Activated B cell treated with CpG ODN at 0.5 μM for 24 hours (primary cell): Measurements from ENCODE around the gene NF1. TPM values are rescaled to one million over a fixed set of nuclear protein-coding genes. Genes with fewer than 3 reads are reported as not detected.

Experiments used
- ATAC-seq: fragments of 200-7000 bp; cut with Tn5 transposase; one replicate; pipeline ENCODE4 v1.10.0; 2021; ENCODE audit warnings: low read depth, mild to moderate bottlenecking, moderate library complexity
- CTCF ChIA-PET: fragments of 350-600 bp; sonication (Branson Sonifier 250); formaldehyde crosslinking; loops from one replicate; lab custom pipeline; 2021; ENCODE audit warnings: antibody characterized with exemption; lab: Charles Lee
- POLR2A ChIA-PET: fragments of 350-600 bp; sonication (Branson Sonifier 250); formaldehyde crosslinking; loops from one replicate; lab custom pipeline; 2021; ENCODE audit warnings: antibody characterized with exemption; lab: Charles Lee
- DNase-seq: peaks from one replicate; pipeline ENCODE4 v3.0.0; 2022
- H3K27ac Mint-ChIP-seq: one replicate; pipeline ENCODE4 v1.8.0; 2020; ENCODE audit warnings: mixed read lengths
- H3K27me3 Mint-ChIP-seq: one replicate; pipeline ENCODE4 v1.8.0; 2021; ENCODE audit warnings: mixed read lengths
- H3K36me3 Mint-ChIP-seq: one replicate; pipeline ENCODE4 v1.8.0; 2021; ENCODE audit warnings: low read depth, mixed read lengths
- H3K4me1 Mint-ChIP-seq: one replicate; pipeline ENCODE4 v1.8.0; 2021; ENCODE audit warnings: mixed read lengths
- H3K4me3 Mint-ChIP-seq: one replicate; pipeline ENCODE4 v1.8.0; 2020; ENCODE audit warnings: mild to moderate bottlenecking, mixed read lengths
- H3K9me3 Mint-ChIP-seq: one replicate; pipeline ENCODE4 v1.8.0; 2020; ENCODE audit warnings: mixed read lengths
- intact Hi-C: fragments of 100-400 bp; cut with micrococcal nuclease; formaldehyde crosslinking; loops from one replicate; pipeline ENCODE4 v1.15.1; 2024
- total RNA-seq: library from RNA; stranded (reverse); gene quantifications from 2 replicates; pipeline ENCODE4 v1.2.3, GENCODE V29; 2022
- TF ChIP-seq, protein P1 (sequence below): fragments of 200-600 bp; IDR thresholded peaks from one replicate; pipeline ENCODE4 v1.8.0; 2022; ENCODE audit warnings: antibody characterized with exemption, mild to moderate bottlenecking

NF1 gene
- total RNA-seq, 1 donor from 2014 or later: 27.4 TPM

- TF ChIP-seq, protein P1, sequence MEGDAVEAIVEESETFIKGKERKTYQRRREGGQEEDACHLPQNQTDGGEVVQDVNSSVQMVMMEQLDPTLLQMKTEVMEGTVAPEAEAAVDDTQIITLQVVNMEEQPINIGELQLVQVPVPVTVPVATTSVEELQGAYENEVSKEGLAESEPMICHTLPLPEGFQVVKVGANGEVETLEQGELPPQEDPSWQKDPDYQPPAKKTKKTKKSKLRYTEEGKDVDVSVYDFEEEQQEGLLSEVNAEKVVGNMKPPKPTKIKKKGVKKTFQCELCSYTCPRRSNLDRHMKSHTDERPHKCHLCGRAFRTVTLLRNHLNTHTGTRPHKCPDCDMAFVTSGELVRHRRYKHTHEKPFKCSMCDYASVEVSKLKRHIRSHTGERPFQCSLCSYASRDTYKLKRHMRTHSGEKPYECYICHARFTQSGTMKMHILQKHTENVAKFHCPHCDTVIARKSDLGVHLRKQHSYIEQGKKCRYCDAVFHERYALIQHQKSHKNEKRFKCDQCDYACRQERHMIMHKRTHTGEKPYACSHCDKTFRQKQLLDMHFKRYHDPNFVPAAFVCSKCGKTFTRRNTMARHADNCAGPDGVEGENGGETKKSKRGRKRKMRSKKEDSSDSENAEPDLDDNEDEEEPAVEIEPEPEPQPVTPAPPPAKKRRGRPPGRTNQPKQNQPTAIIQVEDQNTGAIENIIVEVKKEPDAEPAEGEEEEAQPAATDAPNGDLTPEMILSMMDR: no peak
- ChIA-PET POLR2A (no interaction called here), CTCF (interaction anchor here (1.0 kb wide), 1 partner anchor 102 kb away, joined by 3 read pairs; no protein-coding TSS in a partner anchor)
- H3K4me3 Mint-ChIP-seq: no peak overlapping the region
- ATAC-seq (no peak), DNase-seq (no peak)
- H3K9me3 Mint-ChIP-seq: no peaks in the 10 kb centered on the region
- H3K36me3 Mint-ChIP-seq: peaks cover 21% of the 10 kb centered on the region
- H3K4me1 Mint-ChIP-seq: no peaks in the 10 kb centered on the region
- H3K27me3 Mint-ChIP-seq: no peaks in the 10 kb centered on the region
- no peak overlapping the region for H3K27ac Mint-ChIP-seq
- intact Hi-C loops: loop anchor here (10.0 kb wide), 1 partner anchor 56 kb away; the partner anchor contains the start of gene EVI2A
Observed at GRCh38 chr17:31269036-31269577, 174.3 kb downstream of the NF1 start.

- TF ChIP-seq, protein P1: no peak
- Mint-ChIP-seq H3K36me3 (peaks cover 21% of the 10 kb centered on the region), H3K4me1 (no peaks in the 10 kb centered on the region), H3K27ac (no peak overlapping the region), H3K4me3 (no peak overlapping the region), H3K9me3 (no peaks in the 10 kb centered on the region), H3K27me3 (no peaks in the 10 kb centered on the region)
- POLR2A ChIA-PET: no interaction called here
- DNase-seq (no peak), ATAC-seq (no peak)
- CTCF ChIA-PET: interaction anchor here (1.0 kb wide), 1 partner anchor 102 kb away, joined by 3 read pairs; no protein-coding TSS in a partner anchor
- intact Hi-C loops: loop anchor here (10.0 kb wide), 1 partner anchor 55 kb away; the partner anchor contains the start of gene EVI2A
Observed at GRCh38 chr17:31269578-31269983, 174.8 kb downstream of the NF1 start.

DNA sequence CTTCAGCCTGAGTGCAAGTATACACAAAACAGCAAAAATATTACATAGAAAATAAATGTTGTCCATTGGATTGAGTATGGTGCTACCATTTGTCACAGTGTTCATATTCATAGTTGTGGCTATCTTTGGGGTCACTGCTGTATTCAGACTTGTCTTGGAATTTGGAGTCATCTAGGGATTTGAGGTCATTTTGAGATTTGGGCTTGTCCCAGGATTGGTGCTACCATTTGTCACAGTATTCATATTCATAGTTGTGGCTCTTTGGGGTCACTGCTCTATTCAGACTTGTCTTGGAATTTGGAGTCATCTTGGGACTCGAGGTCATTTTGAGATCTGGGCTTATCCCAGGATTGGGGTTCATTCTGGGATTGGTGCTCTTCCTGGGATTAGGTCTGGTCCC is 177.5 kb downstream of the NF1 start:
- no peaks in the 10 kb centered on the region for H3K4me1 Mint-ChIP-seq
- no peak for ATAC-seq
- TF ChIP-seq, protein P1: no peak
- intact Hi-C loops: no loop called here
- H3K4me3 Mint-ChIP-seq: no peak overlapping the region
- peaks cover 19% of the 10 kb centered on the region for H3K36me3 Mint-ChIP-seq
- POLR2A ChIA-PET: no interaction called here
- H3K27me3 Mint-ChIP-seq: no peaks in the 10 kb centered on the region
- H3K27ac Mint-ChIP-seq: no peak overlapping the region
- DNase-seq: no peak
- H3K9me3 Mint-ChIP-seq: no peaks in the 10 kb centered on the region
- CTCF ChIA-PET: no interaction called here

GRCh38 chr17:31272803-31273202 is 178.0 kb downstream of the NF1 start:
- ChIA-PET CTCF (no interaction called here), POLR2A (interaction anchor here (0.6 kb wide), 1 partner anchor 73 kb away, joined by 3 read pairs; no protein-coding TSS in a partner anchor)
- ATAC-seq: no peak
- H3K36me3 Mint-ChIP-seq: peaks cover 17% of the 10 kb centered on the region
- no peaks in the 10 kb centered on the region for H3K27me3 Mint-ChIP-seq
- H3K27ac Mint-ChIP-seq: no peak overlapping the region
- no peak for DNase-seq
- TF ChIP-seq, protein P1: no peak
- intact Hi-C loops: no loop called here
- H3K4me1 Mint-ChIP-seq: no peaks in the 10 kb centered on the region
- H3K9me3 Mint-ChIP-seq: no peaks in the 10 kb centered on the region
- H3K4me3 Mint-ChIP-seq: no peak overlapping the region

GRCh38 chr17:31273516-31273915 is 178.7 kb downstream of the NF1 start:
- CTCF ChIA-PET: no interaction called here
- DNase-seq (no peak), ATAC-seq (no peak)
- H3K27me3 Mint-ChIP-seq: no peaks in the 10 kb centered on the region
- no peaks in the 10 kb centered on the region for H3K4me1 Mint-ChIP-seq
- H3K9me3 Mint-ChIP-seq: no peaks in the 10 kb centered on the region
- no peak overlapping the region for H3K27ac Mint-ChIP-seq
- intact Hi-C loops: no loop called here
- TF ChIP-seq, protein P1: no peak
- H3K36me3 Mint-ChIP-seq: peaks cover 14% of the 10 kb centered on the region
- POLR2A ChIA-PET: interaction anchor here (0.6 kb wide), 1 partner anchor 74 kb away, joined by 3 read pairs; no protein-coding TSS in a partner anchor
- no peak overlapping the region for H3K4me3 Mint-ChIP-seq
